Measurements from ENCODE around the gene NETO2.
"Not testable (repeated sequence)": the region's sequence is repeated elsewhere in the genome, so short reads cannot be mapped to it uniquely, and the experiment has no call there.

Gene NETO2

GRCh38 chr16:47132308-47132707, 11.4 kb downstream of the NETO2 start:
- DNase-seq = no peak

GRCh38 chr16:47129755-47130435, 13.8 kb downstream of the NETO2 start:
- DNase-seq = no peak

- no peak for DNase-seq
Observed at GRCh38 chr16:47127541-47127940, 16.2 kb downstream of the NETO2 start.

GRCh38 chr16:47125757-47126156, 18.0 kb downstream of the NETO2 start:
- DNase-seq = no peak

- no peak for DNase-seq
Observed at GRCh38 chr16:47113130-47113529, 30.6 kb downstream of the NETO2 start.

GRCh38 chr16:47110939-47111338, 32.8 kb downstream of the NETO2 start:
- DNase-seq = no peak

- DNase-seq = no peak
Observed at GRCh38 chr16:47109361-47109760, 34.4 kb downstream of the NETO2 start.

GRCh38 chr16:47102921-47103320, 40.8 kb downstream of the NETO2 start:
- DNase-seq = not testable (repeated sequence)

- not testable (repeated sequence) for DNase-seq
Observed at GRCh38 chr16:47097154-47097553, 46.6 kb downstream of the NETO2 start.

- DNase-seq = no peak
Observed at GRCh38 chr16:47096297-47096696, 47.4 kb downstream of the NETO2 start.

- DNase-seq = no peak
Observed at GRCh38 chr16:47084198-47084597, 59.5 kb downstream of the NETO2 start.

GRCh38 chr16:47082099-47082865, 61.5 kb downstream of the NETO2 start:
- no peak for DNase-seq

- no peak for DNase-seq
Observed at GRCh38 chr16:47081115-47081514, 62.6 kb downstream of the NETO2 start.

GRCh38 chr16:47079860-47080259, 63.9 kb downstream of the NETO2 start:
- no peak for DNase-seq

- no peak for DNase-seq
Observed at GRCh38 chr16:47073223-47074155, 70.3 kb downstream of the NETO2 start.

- DNase-seq = no peak
Observed at GRCh38 chr16:47072158-47072557, 71.6 kb downstream of the NETO2 start.

- DNase-seq = no peak
Observed at GRCh38 chr16:47069841-47070584, 73.7 kb downstream of the NETO2 start.

GRCh38 chr16:47069313-47069712, 74.4 kb downstream of the NETO2 start:
- no peak for DNase-seq

- no peak for DNase-seq
Observed at GRCh38 chr16:47067203-47067602, 76.5 kb downstream of the NETO2 start.

- DNase-seq = no peak
Observed at GRCh38 chr16:47065766-47066688, 77.7 kb downstream of the NETO2 start.

- DNase-seq = no peak
Observed at GRCh38 chr16:47064775-47065174, 79.0 kb downstream of the NETO2 start.

Measured in SHP77 (cell line).